ENCODE data around the gene TAF9.
"Not testable (repeated sequence)": the region's sequence is repeated elsewhere in the genome, so short reads cannot be mapped to it uniquely, and the experiment has no call there.

Gene TAF9

GRCh38 chr5:69343083-69343482 is 26.2 kb downstream of the TAF9 start:
- no peak overlapping the region for H3K27ac ChIP-seq
- no peak overlapping the region for H3K4me3 ChIP-seq

DNA sequence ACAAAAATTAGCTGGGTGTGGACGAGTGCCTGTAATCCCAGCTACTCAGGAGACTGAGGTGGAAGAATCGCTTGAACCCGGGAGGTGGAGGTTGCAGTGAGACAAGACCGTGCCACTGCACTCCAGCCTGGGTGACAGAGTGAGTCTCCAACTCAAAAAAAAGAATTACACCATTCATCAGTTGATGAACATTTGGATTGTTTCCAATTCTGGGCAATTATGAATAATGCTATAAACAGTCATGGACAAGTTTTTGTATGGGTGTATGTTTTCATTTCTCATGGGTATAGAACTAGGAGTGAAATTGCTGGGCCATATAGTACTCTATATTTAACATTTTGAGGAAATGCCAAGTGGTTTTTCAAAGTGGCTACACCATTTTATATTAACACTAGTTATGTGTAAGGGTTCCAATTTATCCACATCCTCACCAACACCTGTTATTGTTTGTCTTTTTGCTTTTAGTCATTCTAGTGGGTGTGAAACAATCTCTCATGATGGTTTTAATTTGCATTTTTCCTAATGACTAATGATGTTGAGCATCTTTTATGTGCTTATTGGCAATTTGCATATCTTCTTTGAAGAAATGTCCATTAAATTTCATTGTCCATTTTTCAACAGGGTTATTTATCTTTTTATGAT is 27.7 kb downstream of the TAF9 start:
- Histone ChIP-seq H3K27ac (no peak overlapping the region), H3K4me3 (no peak overlapping the region)

- H3K27ac ChIP-seq = no peak overlapping the region
- no peak overlapping the region for H3K4me3 ChIP-seq
These were observed 33.9 kb downstream of the TAF9 start for GRCh38 chr5:69335341-69335935.

- H3K27ac ChIP-seq = no peak overlapping the region
- H3K4me3 ChIP-seq = no peak overlapping the region
These were observed 34.5 kb downstream of the TAF9 start for GRCh38 chr5:69334793-69335268.

- not testable (repeated sequence) for H3K27ac ChIP-seq, H3K4me3 ChIP-seq
These were observed 35.5 kb downstream of the TAF9 start for GRCh38 chr5:69333668-69334315.

DNA sequence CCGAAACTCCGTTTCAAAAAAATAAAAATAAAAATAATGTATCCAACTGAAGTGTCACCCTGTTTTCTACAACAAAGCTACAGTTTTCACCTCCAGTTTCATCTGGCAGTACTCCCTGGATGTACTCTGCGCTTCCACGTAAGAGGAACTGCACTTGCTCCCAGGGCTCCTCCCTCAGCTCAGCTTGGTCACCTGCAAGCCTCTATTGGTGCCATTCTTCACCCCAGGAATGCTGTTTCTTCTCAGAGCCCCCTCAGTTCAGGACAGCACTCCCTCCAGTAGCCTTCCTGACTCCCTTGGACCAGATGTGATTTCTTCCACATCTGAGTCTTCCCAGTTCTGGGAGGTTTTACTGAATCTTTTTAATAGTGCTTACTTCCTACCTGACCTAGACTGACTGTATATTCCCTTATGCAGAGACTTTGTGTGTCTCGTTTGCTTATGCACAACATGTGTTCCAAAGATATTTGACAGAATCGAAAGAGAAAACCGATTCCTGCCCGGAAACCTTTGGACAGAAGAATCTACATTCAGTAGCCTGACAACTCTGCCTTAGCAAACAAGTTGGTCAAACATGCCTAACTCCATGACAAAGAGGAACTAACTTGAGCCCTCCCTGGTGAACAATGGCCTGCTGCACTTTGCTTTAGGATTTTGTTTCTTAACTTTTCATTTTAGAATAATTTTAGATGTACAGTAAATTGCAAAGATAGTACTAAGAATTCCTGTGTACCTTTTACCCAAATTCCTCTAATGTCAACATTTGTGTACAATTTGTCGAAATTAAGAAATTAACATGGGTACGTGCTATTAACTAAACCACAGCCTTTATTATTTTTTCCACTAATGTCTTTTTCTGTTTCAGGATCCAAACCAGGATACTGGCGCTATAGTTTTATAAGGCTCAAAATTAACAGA is 37.5 kb downstream of the TAF9 start:
- H3K27ac ChIP-seq = peak overlapping the region in 20 of 21 experiments; percentile 61 to 90 (median 76)
- peak overlapping the region; percentile 51 to 67 (median 63) for H3K4me3 ChIP-seq

GRCh38 chr5:69329905-69330489 is 39.3 kb downstream of the TAF9 start:
- Histone ChIP-seq H3K4me3 (no peak overlapping the region), H3K27ac (no peak overlapping the region)

DNA sequence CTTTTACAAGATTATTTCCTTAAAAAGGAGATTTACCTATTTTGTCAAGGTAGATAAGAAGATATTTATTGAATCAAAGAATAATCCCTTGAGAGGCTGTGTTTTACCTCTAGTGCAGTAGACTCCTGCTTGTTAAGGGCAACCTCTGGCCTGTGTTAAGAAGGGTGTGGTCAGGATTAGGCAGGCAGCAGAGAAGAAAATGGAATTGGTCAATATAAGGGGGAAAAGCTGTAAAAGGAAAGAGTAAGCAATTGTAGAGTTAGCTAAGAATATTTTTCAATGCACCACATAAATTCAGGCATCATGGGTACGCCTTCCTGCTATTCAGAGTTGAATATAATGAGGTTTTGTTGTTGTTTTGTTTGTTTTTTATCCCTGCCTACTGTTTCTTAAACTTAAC is 43.0 kb downstream of the TAF9 start:
- no peak overlapping the region for H3K27ac ChIP-seq

GRCh38 chr5:69317391-69317790 is 51.9 kb downstream of the TAF9 start:
- Histone ChIP-seq H3K27ac (no peak overlapping the region), H3K4me3 (no peak overlapping the region)

More for the DNA sequence above, 43.0 kb downstream of the TAF9 start:
- no peak overlapping the region for H3K4me3 ChIP-seq

DNA sequence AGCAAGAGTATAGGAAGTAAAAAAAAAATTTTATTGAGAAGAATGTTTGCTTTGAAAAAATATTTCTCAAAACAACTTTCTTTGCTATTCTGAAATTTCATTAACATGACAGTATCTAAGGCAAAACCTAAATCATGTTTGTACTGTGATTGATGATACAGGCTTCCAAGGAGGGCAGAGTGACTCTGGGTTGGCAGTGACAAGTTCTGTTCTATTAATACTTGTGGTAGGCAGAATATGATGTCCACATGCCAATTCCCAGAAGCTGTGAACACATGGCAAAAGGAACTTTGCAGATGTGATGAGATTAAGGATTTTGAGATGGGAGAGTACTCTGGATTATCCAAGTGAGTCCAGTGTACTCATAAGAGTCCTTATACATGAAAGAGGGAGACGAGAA is 53.3 kb downstream of the TAF9 start:
- Histone ChIP-seq H3K4me3 (no peak overlapping the region), H3K27ac (no peak overlapping the region)
